ENCODE results near the gene CUEDC1. TPM values are rescaled to one million over a fixed set of nuclear protein-coding genes. Genes with fewer than 3 reads are reported as not detected.
A peak's percentile ranks its signal among the peaks of the same experiment; 100 is the strongest.

CUEDC1 gene
- polyA plus RNA-seq, 1 experiment, result 48.5 TPM

GRCh38 chr17:57953705-57954396 lies 1.4 kb downstream of the CUEDC1 start:
- ChIA-PET POLR2A (interaction anchor here (0.7 to 0.8 kb wide), 3 partner anchors 80 to 103 kb away, joined by 3 read pairs; no protein-coding TSS in a partner anchor), CTCF (interaction anchor here (0.7 to 6.2 kb wide), 16 partner anchors 10 to 96 kb away, joined by 3 to 39 read pairs (median 4); no protein-coding TSS in a partner anchor)
- Histone ChIP-seq H3K4me3 (ENCODE audit: low read depth, low read length) (peak overlapping the region; percentile 69), H3K27me3 (ENCODE audit: control insufficient read depth, insufficient read depth, low read length) (no peaks in the 10 kb centered on the region), H3K36me3 (ENCODE audit: control insufficient read depth, insufficient read depth, low read length) (no peaks in the 10 kb centered on the region)
- no peak for DNase-seq (ENCODE audit: low read depth)
- TF ChIP-seq CTCF (IDR thresholded peaks at IDR 0.05; ENCODE audit: insufficient read depth, low read depth, low read length), result no peak

- CTCF ChIA-PET, result interaction anchor here (1.1 to 6.2 kb wide), 10 partner anchors 16 to 86 kb away, joined by 3 to 39 read pairs (median 3); no protein-coding TSS in a partner anchor
- no peak overlapping the region for H3K4me3 ChIP-seq (ENCODE audit: low read depth, low read length)
- DNase-seq (ENCODE audit: low read depth), result no peak
- POLR2A ChIA-PET, result interaction anchor here (0.7 to 1.2 kb wide), 2 partner anchors 74 to 84 kb away, joined by 3 read pairs; no protein-coding TSS in a partner anchor
- no peaks in the 10 kb centered on the region for H3K27me3 ChIP-seq (ENCODE audit: control insufficient read depth, insufficient read depth, low read length)
- H3K36me3 ChIP-seq (ENCODE audit: control insufficient read depth, insufficient read depth, low read length), result no peaks in the 10 kb centered on the region
- no peak for TF ChIP-seq CTCF (IDR thresholded peaks at IDR 0.05; ENCODE audit: insufficient read depth, low read depth, low read length)
Observed at GRCh38 chr17:57953219-57953618, 2.0 kb downstream of the CUEDC1 start.

GRCh38 chr17:57949649-57950048 lies 5.6 kb downstream of the CUEDC1 start:
- CTCF ChIA-PET, result interaction anchor here (0.8 to 8.0 kb wide), 6 partner anchors 12 to 91 kb away, joined by 5 to 49 read pairs (median 15); no protein-coding TSS in a partner anchor
- no peak overlapping the region for H3K4me3 ChIP-seq (ENCODE audit: low read depth, low read length)
- no peaks in the 10 kb centered on the region for H3K27me3 ChIP-seq (ENCODE audit: control insufficient read depth, insufficient read depth, low read length)
- POLR2A ChIA-PET, result no interaction called here
- no peaks in the 10 kb centered on the region for H3K36me3 ChIP-seq (ENCODE audit: control insufficient read depth, insufficient read depth, low read length)
- no peak for TF ChIP-seq CTCF (IDR thresholded peaks at IDR 0.05; ENCODE audit: insufficient read depth, low read depth, low read length)
- no peak for DNase-seq (ENCODE audit: low read depth)

GRCh38 chr17:57948555-57949420 lies 6.4 kb downstream of the CUEDC1 start:
- TF ChIP-seq CTCF (IDR thresholded peaks at IDR 0.05; ENCODE audit: insufficient read depth, low read depth, low read length), result peak; percentile 19; the same call in 1 of the 2 replicates
- POLR2A ChIA-PET, result interaction anchor here (1.0 to 1.9 kb wide), 2 partner anchors 45 to 56 kb away, joined by 4 read pairs; no protein-coding TSS in a partner anchor
- CTCF ChIA-PET, result interaction anchor here (0.8 to 8.0 kb wide), 12 partner anchors 11 to 90 kb away, joined by 3 to 49 read pairs (median 6); no protein-coding TSS in a partner anchor
- peak; percentile 96 for DNase-seq (ENCODE audit: low read depth)
- Histone ChIP-seq H3K36me3 (ENCODE audit: control insufficient read depth, insufficient read depth, low read length) (no peaks in the 10 kb centered on the region), H3K27me3 (ENCODE audit: control insufficient read depth, insufficient read depth, low read length) (no peaks in the 10 kb centered on the region), H3K4me3 (ENCODE audit: low read depth, low read length) (no peak overlapping the region)
